Measurements from ENCODE around the gene ASB3.

- TF ChIP-seq POLR2A (IDR thresholded peaks at IDR 0.05; ENCODE audit: low read depth) (no peak), CTCF (IDR thresholded peaks at IDR 0.05) (no peak), EP300 (IDR thresholded peaks at IDR 0.05) (no peak)
These were observed 47.7 kb downstream of the ASB3 start for GRCh38 chr2:53739032-53739431.
